IPS-20b (cell line): Measurements from ENCODE around the gene DAB1.

Experiments
- H3K27ac ChIP-seq: one replicate; pipeline ENCODE4 v1.5.1; 2013; ENCODE audit warnings: low read length
- H3K27me3 ChIP-seq: 2 replicates; pipeline ENCODE4 v1.6.1; 2013; ENCODE audit warnings: mild to moderate bottlenecking, low read length, inconsistent platforms; ENCODE audit not compliant: insufficient read depth
- H3K36me3 ChIP-seq: 2 replicates; pipeline ENCODE4 v1.6.1; 2013; ENCODE audit warnings: low read depth, mild to moderate bottlenecking, inconsistent platforms, low read length, moderate library complexity; ENCODE audit not compliant: insufficient read depth
- H3K4me1 ChIP-seq: 2 replicates; pipeline ENCODE4 v1.6.1; 2013; ENCODE audit warnings: mild to moderate bottlenecking, control low read depth, inconsistent platforms, low read length, moderate library complexity; ENCODE audit not compliant: insufficient read depth
- H3K4me3 ChIP-seq: 2 replicates; pipeline ENCODE4 v1.5.1; 2013; ENCODE audit warnings: mild to moderate bottlenecking, low read length, inconsistent platforms
- H3K9ac ChIP-seq: 2 replicates; pipeline ENCODE4 v1.6.1; 2013; ENCODE audit warnings: low read depth, mild to moderate bottlenecking, inconsistent platforms, low read length, moderate library complexity
- H3K9me3 ChIP-seq: 2 replicates; pipeline ENCODE4 v1.6.1; 2013; ENCODE audit warnings: mild to moderate bottlenecking, low read depth, low read length, inconsistent platforms; ENCODE audit not compliant: insufficient read depth

Gene DAB1

GRCh38 chr1:57158604-57158998 lies 265.3 kb downstream of the DAB1 start:
- Histone ChIP-seq H3K9ac (no peak overlapping the region), H3K4me3 (no peak overlapping the region), H3K27me3 (no peaks in the 10 kb centered on the region), H3K27ac (no peak overlapping the region), H3K9me3 (no peaks in the 10 kb centered on the region), H3K4me1 (peaks cover 30% of the 10 kb centered on the region), H3K36me3 (no peaks in the 10 kb centered on the region)

GRCh38 chr1:57157818-57158603 lies 265.8 kb downstream of the DAB1 start:
- H3K36me3 ChIP-seq: no peaks in the 10 kb centered on the region
- peaks cover 27% of the 10 kb centered on the region for H3K4me1 ChIP-seq
- H3K27ac ChIP-seq: no peak overlapping the region
- no peaks in the 10 kb centered on the region for H3K27me3 ChIP-seq
- no peak overlapping the region for H3K4me3 ChIP-seq
- no peaks in the 10 kb centered on the region for H3K9me3 ChIP-seq
- H3K9ac ChIP-seq: no peak overlapping the region

GRCh38 chr1:57156907-57157306 lies 267.0 kb downstream of the DAB1 start:
- H3K4me3 ChIP-seq: no peak overlapping the region
- no peak overlapping the region for H3K27ac ChIP-seq
- no peaks in the 10 kb centered on the region for H3K9me3 ChIP-seq
- H3K27me3 ChIP-seq: no peaks in the 10 kb centered on the region
- H3K9ac ChIP-seq: no peak overlapping the region
- peaks cover 24% of the 10 kb centered on the region for H3K4me1 ChIP-seq
- no peaks in the 10 kb centered on the region for H3K36me3 ChIP-seq

GRCh38 chr1:57146100-57146499 lies 277.8 kb downstream of the DAB1 start:
- H3K4me1 ChIP-seq: no peaks in the 10 kb centered on the region
- no peaks in the 10 kb centered on the region for H3K36me3 ChIP-seq
- no peaks in the 10 kb centered on the region for H3K27me3 ChIP-seq
- H3K9me3 ChIP-seq: no peaks in the 10 kb centered on the region
- no peak overlapping the region for H3K27ac ChIP-seq
- no peak overlapping the region for H3K9ac ChIP-seq
- H3K4me3 ChIP-seq: no peak overlapping the region

GRCh38 chr1:57142999-57143398 lies 280.9 kb downstream of the DAB1 start:
- Histone ChIP-seq H3K4me1 (no peaks in the 10 kb centered on the region), H3K36me3 (no peaks in the 10 kb centered on the region), H3K4me3 (no peak overlapping the region), H3K27me3 (no peaks in the 10 kb centered on the region), H3K9ac (no peak overlapping the region), H3K27ac (no peak overlapping the region), H3K9me3 (no peaks in the 10 kb centered on the region)

- H3K27me3 ChIP-seq: no peaks in the 10 kb centered on the region
- no peak overlapping the region for H3K9ac ChIP-seq
- H3K9me3 ChIP-seq: no peaks in the 10 kb centered on the region
- H3K36me3 ChIP-seq: no peaks in the 10 kb centered on the region
- no peak overlapping the region for H3K27ac ChIP-seq
- H3K4me1 ChIP-seq: no peaks in the 10 kb centered on the region
- H3K4me3 ChIP-seq: no peak overlapping the region
These were observed 281.7 kb downstream of the DAB1 start for GRCh38 chr1:57142169-57142568.

GRCh38 chr1:57138432-57139078 lies 285.3 kb downstream of the DAB1 start:
- Histone ChIP-seq H3K27me3 (no peaks in the 10 kb centered on the region), H3K9me3 (no peaks in the 10 kb centered on the region), H3K4me3 (no peak overlapping the region), H3K4me1 (no peaks in the 10 kb centered on the region), H3K27ac (no peak overlapping the region), H3K9ac (no peak overlapping the region), H3K36me3 (no peaks in the 10 kb centered on the region)

- Histone ChIP-seq H3K9me3 (no peaks in the 10 kb centered on the region), H3K27me3 (no peaks in the 10 kb centered on the region), H3K9ac (no peak overlapping the region), H3K36me3 (no peaks in the 10 kb centered on the region), H3K27ac (no peak overlapping the region), H3K4me1 (no peaks in the 10 kb centered on the region), H3K4me3 (no peak overlapping the region)
These were observed 285.9 kb downstream of the DAB1 start for GRCh38 chr1:57137980-57138379.

- Histone ChIP-seq H3K36me3 (no peaks in the 10 kb centered on the region), H3K9me3 (no peaks in the 10 kb centered on the region), H3K27me3 (no peaks in the 10 kb centered on the region), H3K4me1 (no peaks in the 10 kb centered on the region), H3K9ac (no peak overlapping the region), H3K4me3 (no peak overlapping the region), H3K27ac (no peak overlapping the region)
These were observed 289.1 kb downstream of the DAB1 start for GRCh38 chr1:57134803-57135202.

- no peak overlapping the region for H3K4me3 ChIP-seq
- H3K27me3 ChIP-seq: no peaks in the 10 kb centered on the region
- H3K4me1 ChIP-seq: no peaks in the 10 kb centered on the region
- no peak overlapping the region for H3K27ac ChIP-seq
- no peaks in the 10 kb centered on the region for H3K9me3 ChIP-seq
- H3K9ac ChIP-seq: no peak overlapping the region
- H3K36me3 ChIP-seq: no peaks in the 10 kb centered on the region
These were observed 290.2 kb downstream of the DAB1 start for GRCh38 chr1:57133686-57134085.

GRCh38 chr1:57132993-57133622 lies 290.8 kb downstream of the DAB1 start:
- no peak overlapping the region for H3K27ac ChIP-seq
- H3K4me3 ChIP-seq: no peak overlapping the region
- H3K9ac ChIP-seq: no peak overlapping the region
- H3K4me1 ChIP-seq: no peaks in the 10 kb centered on the region
- H3K36me3 ChIP-seq: no peaks in the 10 kb centered on the region
- no peaks in the 10 kb centered on the region for H3K9me3 ChIP-seq
- H3K27me3 ChIP-seq: no peaks in the 10 kb centered on the region
